Measurements from ENCODE around the gene ALG14. TPM values are rescaled to one million over a fixed set of nuclear protein-coding genes. Genes with fewer than 3 reads are reported as not detected.

ALG14 gene
- total and polyA plus RNA-seq, 2 of the 4 experiments (the other 2 are of a cell fraction): 1.7 to 2.0 TPM

GRCh38 chr1:94979656-94980581 is 92.8 kb downstream of the ALG14 start (continued):
- TF ChIP-seq, protein P1, sequence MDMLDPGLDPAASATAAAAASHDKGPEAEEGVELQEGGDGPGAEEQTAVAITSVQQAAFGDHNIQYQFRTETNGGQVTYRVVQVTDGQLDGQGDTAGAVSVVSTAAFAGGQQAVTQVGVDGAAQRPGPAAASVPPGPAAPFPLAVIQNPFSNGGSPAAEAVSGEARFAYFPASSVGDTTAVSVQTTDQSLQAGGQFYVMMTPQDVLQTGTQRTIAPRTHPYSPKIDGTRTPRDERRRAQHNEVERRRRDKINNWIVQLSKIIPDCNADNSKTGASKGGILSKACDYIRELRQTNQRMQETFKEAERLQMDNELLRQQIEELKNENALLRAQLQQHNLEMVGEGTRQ (IDR thresholded peaks at IDR 0.05; ENCODE audit: low read depth, low read length): no peak
- TF ChIP-seq CEBPB (IDR thresholded peaks at IDR 0.05; ENCODE audit: low read depth, low read length): no peak

DNA sequence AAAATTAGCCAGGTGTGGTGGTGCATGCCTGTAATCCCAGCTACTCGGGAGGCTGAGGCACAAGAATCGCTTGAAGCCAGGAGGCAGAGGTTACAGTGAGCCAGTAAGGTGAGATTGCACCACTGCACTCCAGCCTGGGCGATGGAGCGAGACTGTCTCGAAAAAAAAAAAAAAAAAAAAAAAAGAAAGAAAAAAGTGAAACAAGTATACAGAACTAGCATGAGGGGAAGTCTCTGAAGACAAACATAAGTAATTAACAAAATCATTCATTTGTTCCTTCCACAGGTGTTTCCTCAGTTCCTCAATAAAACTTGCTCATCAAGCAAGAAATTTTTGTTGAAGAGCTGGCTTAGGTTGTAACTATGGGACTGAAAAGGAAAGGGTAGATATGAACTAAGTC is 93.6 kb downstream of the ALG14 start:
- no peaks in the 10 kb centered on the region for H3K79me1 ChIP-seq (ENCODE audit: low read depth in 1 of 2, low read length in 2 of 2)
- H4K20me1 ChIP-seq (ENCODE audit: insufficient read depth, low read length): no peaks in the 10 kb centered on the region
- no peak overlapping the region for H2AK9ac ChIP-seq (replicated peaks; ENCODE audit: low read depth, low read length, poor library complexity)
- no peak overlapping the region for H2BK20ac ChIP-seq (ENCODE audit: low read depth, low read length)
- H3K23ac ChIP-seq (ENCODE audit: low read depth, low read length): no peak overlapping the region
- ChIA-PET POLR2A (ENCODE audit: unreplicated experiment) (no interaction called here), CTCF (no interaction called here)
- WGBS, 2 experiments (ENCODE audit: extremely low coverage in 2 of 2, insufficient read length in 1 of 2): no CpG with 5 or more reads among the region's 5 CpGs
- ATAC-seq (ENCODE audit: low read depth) (no peak), DNase-seq (no peak)
- dilution Hi-C loops (cut with HindIII; ENCODE audit: low sequenced_read_pairs, unreplicated experiment) (no loop called here), intact Hi-C loops (cut with micrococcal nuclease) (no loop called here), in situ Hi-C loops (cut with MboI; ENCODE audit: low sequenced_read_pairs) (no loop called here)
- no peak overlapping the region for H3K9ac ChIP-seq (ENCODE audit: low read depth, low read length)
- H3K27me3 ChIP-seq (ENCODE audit: control insufficient read depth, insufficient read depth, low read length): no peaks in the 10 kb centered on the region
- H4K91ac ChIP-seq (ENCODE audit: insufficient read depth, low read depth, low read length): no peak overlapping the region
- BruUV-seq (replicated peaks): no TSS peak
- no peak overlapping the region for H3K18ac ChIP-seq (ENCODE audit: low read depth, low read length)
- no peaks in the 10 kb centered on the region for H3K36me3 ChIP-seq (ENCODE audit: control insufficient read depth, insufficient read depth, low read length)
- H4K8ac ChIP-seq (ENCODE audit: low read depth in 2 of 2, low read length in 2 of 2): no peak overlapping the region
- H3K4me3 ChIP-seq (ENCODE audit: insufficient read depth, low read depth, low read length): no peak overlapping the region
- no peak overlapping the region for H2BK15ac ChIP-seq (ENCODE audit: low read depth, low read length)
- H2AK5ac ChIP-seq (ENCODE audit: low read depth, low read length): no peak overlapping the region
- no peak overlapping the region for H2AFZ ChIP-seq (replicated peaks; ENCODE audit: low read length, poor library complexity)
- no peaks in the 10 kb centered on the region for H3K9me3 ChIP-seq (ENCODE audit: control insufficient read depth, insufficient read depth, low read length)
- no peak overlapping the region for H3K14ac ChIP-seq (replicated peaks; ENCODE audit: low read depth, low read length)
- no peak overlapping the region for H3K4me2 ChIP-seq (ENCODE audit: low read depth, low read length)
- H3K27ac ChIP-seq (ENCODE audit: insufficient read depth, low read length): no peak overlapping the region
- H2BK120ac ChIP-seq (ENCODE audit: low read depth, low read length): no peak overlapping the region
- H3K4ac ChIP-seq (ENCODE audit: low read depth, low read length): no peak overlapping the region
- H4K5ac ChIP-seq (ENCODE audit: low read depth, low read length): no peak overlapping the region
- peaks cover 14% of the 10 kb centered on the region for H3K4me1 ChIP-seq (ENCODE audit: control insufficient read depth, insufficient read depth, low read length)
- H2BK5ac ChIP-seq (ENCODE audit: low read depth, low read length, poor library complexity, severe bottlenecking): no peak overlapping the region
- no peak overlapping the region for H3K56ac ChIP-seq (ENCODE audit: extremely low read depth, insufficient read depth, low read length)
- peaks cover 3% of the 10 kb centered on the region; the same call in 1 of the 2 replicates for H3K9me1 ChIP-seq (ENCODE audit: insufficient read depth, low read length)
- TF ChIP-seq RAD21 (IDR thresholded peaks at IDR 0.05; ENCODE audit: low read length) (no peak), CEBPB (IDR thresholded peaks at IDR 0.05; ENCODE audit: low read depth, low read length) (no peak), SMC3 (IDR thresholded peaks at IDR 0.05; ENCODE audit: low read depth, low read length) (no peak), FOS (IDR thresholded peaks at IDR 0.05; ENCODE audit: low read depth, low read length) (no peak), MXI1 (IDR thresholded peaks at IDR 0.05; ENCODE audit: borderline replicate concordance, low read depth, low read length) (no peak), BHLHE40 (IDR thresholded peaks at IDR 0.05; ENCODE audit: low read depth, low read length) (no peak), RCOR1 (IDR thresholded peaks at IDR 0.05; ENCODE audit: insufficient replicate concordance, low read length) (no peak), NFE2L2 (IDR thresholded peaks at IDR 0.05; ENCODE audit: low read depth, low read length) (no peak), MAZ (IDR thresholded peaks at IDR 0.05; ENCODE audit: borderline replicate concordance, low read depth, low read length) (no peak)
- TF ChIP-seq, protein P1 (IDR thresholded peaks at IDR 0.05; ENCODE audit: low read depth, low read length): no peak
- TF ChIP-seq, protein P2, sequence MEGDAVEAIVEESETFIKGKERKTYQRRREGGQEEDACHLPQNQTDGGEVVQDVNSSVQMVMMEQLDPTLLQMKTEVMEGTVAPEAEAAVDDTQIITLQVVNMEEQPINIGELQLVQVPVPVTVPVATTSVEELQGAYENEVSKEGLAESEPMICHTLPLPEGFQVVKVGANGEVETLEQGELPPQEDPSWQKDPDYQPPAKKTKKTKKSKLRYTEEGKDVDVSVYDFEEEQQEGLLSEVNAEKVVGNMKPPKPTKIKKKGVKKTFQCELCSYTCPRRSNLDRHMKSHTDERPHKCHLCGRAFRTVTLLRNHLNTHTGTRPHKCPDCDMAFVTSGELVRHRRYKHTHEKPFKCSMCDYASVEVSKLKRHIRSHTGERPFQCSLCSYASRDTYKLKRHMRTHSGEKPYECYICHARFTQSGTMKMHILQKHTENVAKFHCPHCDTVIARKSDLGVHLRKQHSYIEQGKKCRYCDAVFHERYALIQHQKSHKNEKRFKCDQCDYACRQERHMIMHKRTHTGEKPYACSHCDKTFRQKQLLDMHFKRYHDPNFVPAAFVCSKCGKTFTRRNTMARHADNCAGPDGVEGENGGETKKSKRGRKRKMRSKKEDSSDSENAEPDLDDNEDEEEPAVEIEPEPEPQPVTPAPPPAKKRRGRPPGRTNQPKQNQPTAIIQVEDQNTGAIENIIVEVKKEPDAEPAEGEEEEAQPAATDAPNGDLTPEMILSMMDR (conservative IDR thresholded peaks at IDR 0.05; ENCODE audit: low read depth, low read length): no peak
